HepG2 (cell line): Measurements from ENCODE around the gene CRYM. TPM values are rescaled to one million over a fixed set of nuclear protein-coding genes. Genes with fewer than 3 reads are reported as not detected.

Experiments used
- CHD2 ChIP-seq: IDR thresholded peaks from 2 replicates; pipeline ENCODE4 v1.6.1; 2011; ENCODE audit warnings: low read depth, low read length, improper control_type of control experiment
- CREM ChIP-seq, 2 experiments: sonication (generic) in 1 of 2; formaldehyde crosslinking in 1 of 2; IDR thresholded peaks; 2 replicates each; pipeline versions ENCODE4 v1.4.0 to v1.6.1; 2016 to 2020; ENCODE audit warnings: antibody characterized with exemption in 1 of 2, mild to moderate bottlenecking in 1 of 2, missing genetic modification reagents in 1 of 2
- PREB ChIP-seq: sonication (generic); formaldehyde crosslinking; IDR thresholded peaks from 2 replicates; pipeline ENCODE4 v1.4.0; 2020; ENCODE audit warnings: missing genetic modification reagents
- SAP130 ChIP-seq: IDR thresholded peaks from 2 replicates; pipeline ENCODE4 v1.6.1; 2016; ENCODE audit warnings: low read depth
- SMAD1 ChIP-seq: sonication (generic); formaldehyde crosslinking; IDR thresholded peaks from 2 replicates; pipeline ENCODE4 v1.4.0; 2020; ENCODE audit warnings: missing genetic modification reagents, low read depth, mild to moderate bottlenecking, borderline replicate concordance
- SUZ12 ChIP-seq: fragments of 150-350 bp; IDR thresholded peaks from 2 replicates; pipeline ENCODE4 v1.6.1; 2014; ENCODE audit warnings: low read depth, low read length
- ZBTB33 ChIP-seq: sonication (generic); formaldehyde crosslinking; IDR thresholded peaks from 2 replicates; pipeline ENCODE4 v1.4.0; 2020; ENCODE audit warnings: missing genetic modification reagents
- ZBTB7B ChIP-seq: sonication (generic); formaldehyde crosslinking; IDR thresholded peaks from 2 replicates; pipeline ENCODE4 v1.4.0; 2020; ENCODE audit warnings: missing genetic modification reagents
- ZNF407 ChIP-seq: sonication (generic); formaldehyde crosslinking; IDR thresholded peaks from one replicate; pipeline ENCODE4 v1.5.1; 2020; ENCODE audit warnings: mild to moderate bottlenecking, missing genetic modification reagents; ENCODE audit errors: not compliant biosample characterization
- ZNF431 ChIP-seq: sonication (generic); formaldehyde crosslinking; IDR thresholded peaks from 2 replicates; pipeline ENCODE4 v1.9.0; 2022; ENCODE audit warnings: missing genetic modification reagents, low read depth, mild to moderate bottlenecking, borderline replicate concordance
- ZNF441 ChIP-seq: sonication (generic); formaldehyde crosslinking; IDR thresholded peaks from 2 replicates; pipeline ENCODE4 v1.7.0; 2021; ENCODE audit warnings: missing genetic modification reagents, borderline replicate concordance
- ZNF530 ChIP-seq: sonication (generic); formaldehyde crosslinking; IDR thresholded peaks from 2 replicates; pipeline ENCODE4 v1.5.0; 2020; ENCODE audit warnings: low read depth, mild to moderate bottlenecking, missing genetic modification reagents
- ZNF891 ChIP-seq: sonication (generic); formaldehyde crosslinking; IDR thresholded peaks from 2 replicates; pipeline ENCODE4 v1.5.0; 2020; ENCODE audit warnings: mild to moderate bottlenecking, missing genetic modification reagents
- polyA plus RNA-seq, 8 experiments: library from polyadenylated mRNA; depleted of rRNA in 3 of 8; stranded (reverse) in 7 of 8; unstranded in 1 of 8; fragments of >200 nt; fragmentation: Illumina TruSeq in 4 of 8; extraction: Trizol in 4 of 8; gene quantifications; 2 replicates each; pipeline versions ENCODE4 v1.2.1 to v1.2.3, GENCODE V29; 2011 to 2016; ENCODE audit warnings: low read depth in 4 of 8, missing spikeins in 1 of 8, mixed read lengths in 1 of 8; ENCODE audit not compliant: insufficient read depth in 1 of 8
- total RNA-seq, 5 experiments: library from RNA; depleted of rRNA; stranded (reverse); fragments of >200 nt; fragmentation: Illumina TruSeq; extraction: Trizol; gene quantifications; 2 replicates each; pipeline ENCODE4 v1.2.3, GENCODE V29; 2016; ENCODE audit warnings: low read depth in 1 of 5

The CRYM gene
- total and polyA plus RNA-seq, 2 of the 13 experiments (the other 11 are each of a cell fraction or from before 2014, with no cell fraction given), result 1.9 to 2.2 TPM

DNA sequence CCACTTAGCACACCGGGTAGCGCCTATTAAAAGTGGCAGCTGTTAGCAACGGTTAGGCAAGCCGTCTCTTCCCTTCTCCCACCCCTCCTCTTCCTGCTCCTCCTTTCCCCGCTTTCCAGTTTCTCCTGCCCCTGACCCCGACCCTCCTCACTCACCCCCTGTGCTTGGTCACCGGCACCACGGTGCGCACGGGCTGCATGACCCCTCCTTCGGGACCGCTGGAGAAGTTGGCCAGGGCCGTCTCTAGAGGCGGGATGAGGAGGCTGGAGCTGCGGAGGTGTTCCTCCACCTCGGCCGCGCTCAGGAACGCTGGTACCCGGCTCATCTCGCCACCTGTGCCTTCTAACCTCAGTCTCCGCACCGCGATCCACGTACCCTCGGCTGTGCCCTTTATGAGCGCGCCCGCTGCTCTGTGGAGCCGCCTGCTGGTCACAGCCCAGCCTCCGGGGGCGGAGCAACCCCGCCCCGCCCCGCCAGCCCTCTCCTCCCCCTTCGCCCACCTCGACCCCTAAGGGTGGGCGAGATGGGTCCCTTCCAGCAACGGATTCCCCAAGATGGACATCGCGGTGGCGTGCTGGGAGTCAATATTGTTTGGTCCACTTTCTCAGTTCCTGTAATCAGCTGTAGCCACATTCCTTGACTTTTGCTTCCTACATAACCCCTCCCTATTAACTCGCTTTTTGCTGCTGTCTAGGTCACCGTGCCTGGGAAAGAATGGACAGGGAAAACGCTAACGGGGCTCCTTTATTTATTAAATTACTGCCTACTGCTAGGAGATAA, at the start of gene CRYM (continued):
- TF ChIP-seq ZNF891 (CRISPR knock-in tag), result peak; percentile 83
- TF ChIP-seq ZBTB33 (CRISPR knock-in tag), result peak; percentile 63; the same call in 1 of the 2 replicates
- TF ChIP-seq ZBTB7B, result peak; percentile 96
- TF ChIP-seq ZNF530 (CRISPR knock-in tag), result no peak
- TF ChIP-seq SUZ12, result no peak
- no peak for TF ChIP-seq CREM (IDR thresholded peaks at IDR 0.05)
- no peak for TF ChIP-seq CREM (CRISPR knock-in tag; IDR thresholded peaks at IDR 0.05)
- TF ChIP-seq ZNF441 (CRISPR knock-in tag), result no peak
- peak; percentile 35 for TF ChIP-seq ZNF407 (CRISPR knock-in tag)
- TF ChIP-seq SAP130 (CRISPR knock-in tag), result peak; percentile 71
- no peak for TF ChIP-seq ZNF431 (CRISPR knock-in tag)
- no peak for TF ChIP-seq PREB (CRISPR knock-in tag)
- peak; percentile 98; the same call in 1 of the 2 replicates for TF ChIP-seq SMAD1
- TF ChIP-seq CHD2, result 0 out of 2 replicates have a peak, but pooled peaks have one; percentile 45
